Measurements from ENCODE around the gene LPP. TPM values are rescaled to one million over a fixed set of nuclear protein-coding genes. Genes with fewer than 3 reads are reported as not detected.

Gene LPP
- total RNA-seq, 1 experiment from 2014 or later = 22.1 TPM

GRCh38 chr3:188868803-188869202, 714.8 kb downstream of the LPP start:
- DNase-seq (ENCODE audit: extremely low read depth, low read depth) = no peak

- no peak for DNase-seq (ENCODE audit: extremely low read depth, low read depth)
Measured at GRCh38 chr3:188869628-188870027, 715.7 kb downstream of the LPP start.

GRCh38 chr3:188870431-188870830, 716.5 kb downstream of the LPP start:
- no peak for DNase-seq (ENCODE audit: extremely low read depth, low read depth)

GRCh38 chr3:188874576-188874975, 720.6 kb downstream of the LPP start:
- DNase-seq (ENCODE audit: extremely low read depth, low read depth) = no peak

- DNase-seq (ENCODE audit: extremely low read depth, low read depth) = no peak
Measured at GRCh38 chr3:188875413-188875812, 721.5 kb downstream of the LPP start.

GRCh38 chr3:188876370-188876769, 722.4 kb downstream of the LPP start:
- no peak for DNase-seq (ENCODE audit: extremely low read depth, low read depth)

- DNase-seq (ENCODE audit: extremely low read depth, low read depth) = no peak
Measured at GRCh38 chr3:188877381-188877780, 723.4 kb downstream of the LPP start.

GRCh38 chr3:188878076-188878475, 724.1 kb downstream of the LPP start:
- no peak for DNase-seq (ENCODE audit: extremely low read depth, low read depth)

- DNase-seq (ENCODE audit: extremely low read depth, low read depth) = peak; percentile 54
Measured at GRCh38 chr3:188881954-188882641, 728.1 kb downstream of the LPP start.

GRCh38 chr3:188884299-188885043, 730.5 kb downstream of the LPP start:
- DNase-seq (ENCODE audit: extremely low read depth, low read depth) = no peak

GRCh38 chr3:188888321-188889053, 734.5 kb downstream of the LPP start:
- DNase-seq (ENCODE audit: extremely low read depth, low read depth) = no peak

- DNase-seq (ENCODE audit: extremely low read depth, low read depth) = no peak
Measured at GRCh38 chr3:188889054-188889491, 735.1 kb downstream of the LPP start.

- DNase-seq (ENCODE audit: extremely low read depth, low read depth) = no peak
Measured at GRCh38 chr3:188890572-188891270, 736.8 kb downstream of the LPP start.

GRCh38 chr3:188899881-188900280, 745.9 kb downstream of the LPP start:
- no peak for DNase-seq (ENCODE audit: extremely low read depth, low read depth)

GRCh38 chr3:188900421-188900951, 746.5 kb downstream of the LPP start:
- DNase-seq (ENCODE audit: extremely low read depth, low read depth) = no peak

- DNase-seq (ENCODE audit: extremely low read depth, low read depth) = no peak
Measured at GRCh38 chr3:188901126-188901525, 747.2 kb downstream of the LPP start.

GRCh38 chr3:188901671-188902287, 747.8 kb downstream of the LPP start:
- DNase-seq (ENCODE audit: extremely low read depth, low read depth) = no peak

GRCh38 chr3:188904670-188905069, 750.7 kb downstream of the LPP start:
- DNase-seq (ENCODE audit: extremely low read depth, low read depth) = no peak

GRCh38 chr3:188905547-188905946, 751.6 kb downstream of the LPP start:
- no peak for DNase-seq (ENCODE audit: extremely low read depth, low read depth)

- no peak for DNase-seq (ENCODE audit: extremely low read depth, low read depth)
Measured at GRCh38 chr3:188906236-188906635, 752.3 kb downstream of the LPP start.
